ENCODE measurements around the gene DSN1. TPM values are rescaled to one million over a fixed set of nuclear protein-coding genes. Genes with fewer than 3 reads are reported as not detected.

DSN1 gene, protein sequence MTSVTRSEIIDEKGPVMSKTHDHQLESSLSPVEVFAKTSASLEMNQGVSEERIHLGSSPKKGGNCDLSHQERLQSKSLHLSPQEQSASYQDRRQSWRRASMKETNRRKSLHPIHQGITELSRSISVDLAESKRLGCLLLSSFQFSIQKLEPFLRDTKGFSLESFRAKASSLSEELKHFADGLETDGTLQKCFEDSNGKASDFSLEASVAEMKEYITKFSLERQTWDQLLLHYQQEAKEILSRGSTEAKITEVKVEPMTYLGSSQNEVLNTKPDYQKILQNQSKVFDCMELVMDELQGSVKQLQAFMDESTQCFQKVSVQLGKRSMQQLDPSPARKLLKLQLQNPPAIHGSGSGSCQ
- total RNA-seq: 3.5 and 27.9 TPM in 2 replicates

DNA sequence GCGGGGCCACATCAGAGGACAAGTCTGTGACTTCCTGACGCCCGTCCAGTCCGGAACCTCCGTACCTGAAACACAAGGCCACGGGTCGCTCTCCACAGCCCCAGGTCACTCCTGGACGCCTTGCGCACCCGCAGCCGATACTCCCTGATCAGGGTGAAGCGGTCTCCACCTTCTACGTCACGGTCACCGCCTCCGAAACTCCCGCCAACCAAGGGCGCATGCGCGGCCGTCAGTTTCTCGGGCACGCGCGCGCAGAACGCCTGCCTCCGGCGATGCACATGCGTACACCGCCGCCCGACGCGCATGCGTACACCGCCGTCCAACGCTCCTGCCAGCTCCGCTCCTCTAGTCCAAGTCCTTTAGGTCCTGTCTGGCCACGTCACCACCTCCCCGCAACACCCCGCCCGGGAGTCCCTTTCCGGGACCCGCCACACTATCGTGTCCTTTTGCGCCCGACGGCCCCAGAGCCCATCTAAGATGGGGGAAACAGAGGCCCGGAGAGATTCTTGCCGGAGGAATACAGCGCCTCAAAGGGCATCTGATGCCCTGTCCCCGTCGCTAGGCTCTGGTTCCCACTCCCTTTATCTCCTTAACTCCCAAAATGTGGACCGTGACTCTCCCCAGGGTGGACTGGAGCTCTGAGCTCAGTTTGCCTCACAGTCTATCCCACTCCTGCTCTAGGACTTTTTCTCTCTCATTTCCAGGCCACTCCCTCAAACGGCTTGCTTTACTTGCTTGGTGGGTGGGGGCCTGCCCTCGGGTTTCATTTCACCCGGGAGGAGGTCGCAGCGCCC is at the start of gene DSN1:
Gene DSN1 (minus strand): TSS at position 167 of the 794 bp plus-strand sequence. CDS start 2,305 bp downstream, outside the sequence.

DNA sequence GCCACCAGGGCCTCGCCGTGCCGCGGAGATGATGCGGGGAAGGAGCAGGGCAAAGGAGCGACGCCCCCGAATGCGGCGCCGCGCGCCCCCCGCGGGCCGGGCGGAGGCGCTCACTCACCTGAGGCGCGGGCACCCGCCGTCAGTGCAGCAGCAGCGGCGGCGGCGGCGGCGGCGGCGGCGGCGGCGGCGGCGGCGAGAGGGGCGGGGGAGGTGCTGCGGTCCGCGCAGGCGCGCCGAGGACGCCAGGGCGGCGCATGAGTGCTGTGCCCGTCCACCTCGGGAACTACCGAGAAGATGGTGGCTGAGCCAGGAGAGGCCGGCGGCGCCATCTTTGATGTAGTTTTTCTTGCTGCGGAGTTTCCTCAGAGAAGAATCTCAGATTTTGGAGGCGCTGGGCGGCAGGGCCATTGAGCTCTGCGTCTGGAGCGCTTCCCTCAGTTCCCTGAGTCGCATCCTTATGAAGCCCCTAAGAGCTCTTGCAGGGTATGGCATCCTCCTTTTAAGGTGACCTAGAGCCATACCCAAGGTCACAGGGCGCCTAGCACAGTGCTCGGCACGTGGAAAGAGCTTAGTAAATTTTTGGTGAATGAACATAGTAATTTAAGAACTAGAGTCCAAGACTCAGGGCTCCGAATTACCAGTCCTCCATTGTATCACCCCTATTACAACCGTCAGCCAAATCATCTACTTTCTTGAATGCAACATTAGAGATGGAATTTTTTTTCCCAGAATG is 27.5 kb downstream of the DSN1 start, which contains the start of gene NDRG3:
Gene NDRG3 (minus strand): TSS at position 164 of the 733 bp plus-strand sequence. CDS start 24,355 bp downstream, outside the sequence.

Other genes with a start within 250 kb of the DSN1 start
- gene MYL9, start 232.2 kb downstream of the DSN1 start, total RNA-seq: 120 and 127 TPM in 2 replicates
- 5.9 and 11.0 TPM in 2 replicates for gene TGIF2, start 200.2 kb downstream of the DSN1 start, total RNA-seq
- 73.1 and 87.8 TPM in 2 replicates for gene RAB5IF, start 168.0 kb downstream of the DSN1 start, total RNA-seq
- not detected in 2 replicates for gene SLA2, start 127.6 kb downstream of the DSN1 start, total RNA-seq
- 15.1 and 25.9 TPM in 2 replicates for gene NDRG3, start 27.7 kb downstream of the DSN1 start, total RNA-seq
- not detected in 2 replicates for gene TLDC2, start 102.4 kb upstream of the DSN1 start, total RNA-seq
- gene SAMHD1, start 177.9 kb upstream of the DSN1 start, total RNA-seq: 27.1 and 39.5 TPM in 2 replicates

All from placental pericyte (primary cell).